Stimulated activated naive CD8-positive, alpha-beta T cell treated with anti-CD3 and anti-CD28 coated beads, Interleukin-15, Interleukin-2, amounts not matched to agents 100 ng/mL and 50 ng/mL, for 24 hours (primary cell): ENCODE measurements around the gene RAP1GAP2.

Source experiments
- H3K27ac Mint-ChIP-seq: one replicate; pipeline ENCODE4 v1.8.0; 2021; ENCODE audit warnings: mild to moderate bottlenecking, mixed read lengths
- H3K27me3 Mint-ChIP-seq: one replicate; pipeline ENCODE4 v1.8.0; 2021; ENCODE audit warnings: mixed read lengths
- H3K36me3 Mint-ChIP-seq: one replicate; pipeline ENCODE4 v1.8.0; 2021; ENCODE audit warnings: low read depth, mixed read lengths
- H3K4me1 Mint-ChIP-seq: one replicate; pipeline ENCODE4 v1.8.0; 2021; ENCODE audit warnings: low read depth, mixed read lengths
- H3K4me3 Mint-ChIP-seq: one replicate; pipeline ENCODE4 v1.8.0; 2021; ENCODE audit warnings: mild to moderate bottlenecking, mixed read lengths
- H3K9me3 Mint-ChIP-seq: one replicate; pipeline ENCODE4 v1.8.0; 2021; ENCODE audit warnings: mixed read lengths

Gene RAP1GAP2

DNA sequence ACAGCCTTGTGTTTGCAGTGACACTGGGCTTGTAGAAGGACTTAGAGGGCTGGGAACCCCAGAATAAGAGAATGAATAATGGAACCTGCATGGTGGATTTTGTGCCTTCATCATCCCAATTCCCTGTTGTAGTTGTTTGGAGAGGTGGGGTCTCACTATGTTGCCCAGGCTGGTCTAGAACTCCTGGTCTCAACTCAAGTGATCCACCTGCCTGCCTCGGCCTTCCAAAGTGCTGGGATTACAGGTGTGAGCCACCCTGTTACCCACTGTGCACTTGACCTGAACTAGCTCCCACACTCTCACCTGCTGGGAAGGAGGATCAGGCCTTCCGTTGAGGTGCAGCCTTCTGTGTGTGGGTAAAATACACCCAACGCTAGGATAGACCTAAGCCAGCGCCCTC is 55.4 kb downstream of the RAP1GAP2 start:
- Mint-ChIP-seq H3K27ac (no peak overlapping the region), H3K4me3 (no peak overlapping the region), H3K36me3 (no peaks in the 10 kb centered on the region), H3K9me3 (no peaks in the 10 kb centered on the region), H3K4me1 (peaks cover 29% of the 10 kb centered on the region), H3K27me3 (peaks cover 43% of the 10 kb centered on the region)

GRCh38 chr17:2852221-2852620 is 56.0 kb downstream of the RAP1GAP2 start:
- no peak overlapping the region for H3K27ac Mint-ChIP-seq

GRCh38 chr17:2852729-2853282 is 56.6 kb downstream of the RAP1GAP2 start:
- H3K4me1 Mint-ChIP-seq = peaks cover 24% of the 10 kb centered on the region
- no peak overlapping the region for H3K27ac Mint-ChIP-seq
- no peaks in the 10 kb centered on the region for H3K9me3 Mint-ChIP-seq
- no peak overlapping the region for H3K4me3 Mint-ChIP-seq
- peaks cover 52% of the 10 kb centered on the region for H3K27me3 Mint-ChIP-seq
- no peaks in the 10 kb centered on the region for H3K36me3 Mint-ChIP-seq

More at GRCh38 chr17:2852221-2852620, 56.0 kb downstream of the RAP1GAP2 start:
- Mint-ChIP-seq H3K9me3 (no peaks in the 10 kb centered on the region), H3K4me1 (peaks cover 29% of the 10 kb centered on the region), H3K27me3 (peaks cover 49% of the 10 kb centered on the region), H3K4me3 (peak overlapping the region; percentile 54), H3K36me3 (no peaks in the 10 kb centered on the region)

DNA sequence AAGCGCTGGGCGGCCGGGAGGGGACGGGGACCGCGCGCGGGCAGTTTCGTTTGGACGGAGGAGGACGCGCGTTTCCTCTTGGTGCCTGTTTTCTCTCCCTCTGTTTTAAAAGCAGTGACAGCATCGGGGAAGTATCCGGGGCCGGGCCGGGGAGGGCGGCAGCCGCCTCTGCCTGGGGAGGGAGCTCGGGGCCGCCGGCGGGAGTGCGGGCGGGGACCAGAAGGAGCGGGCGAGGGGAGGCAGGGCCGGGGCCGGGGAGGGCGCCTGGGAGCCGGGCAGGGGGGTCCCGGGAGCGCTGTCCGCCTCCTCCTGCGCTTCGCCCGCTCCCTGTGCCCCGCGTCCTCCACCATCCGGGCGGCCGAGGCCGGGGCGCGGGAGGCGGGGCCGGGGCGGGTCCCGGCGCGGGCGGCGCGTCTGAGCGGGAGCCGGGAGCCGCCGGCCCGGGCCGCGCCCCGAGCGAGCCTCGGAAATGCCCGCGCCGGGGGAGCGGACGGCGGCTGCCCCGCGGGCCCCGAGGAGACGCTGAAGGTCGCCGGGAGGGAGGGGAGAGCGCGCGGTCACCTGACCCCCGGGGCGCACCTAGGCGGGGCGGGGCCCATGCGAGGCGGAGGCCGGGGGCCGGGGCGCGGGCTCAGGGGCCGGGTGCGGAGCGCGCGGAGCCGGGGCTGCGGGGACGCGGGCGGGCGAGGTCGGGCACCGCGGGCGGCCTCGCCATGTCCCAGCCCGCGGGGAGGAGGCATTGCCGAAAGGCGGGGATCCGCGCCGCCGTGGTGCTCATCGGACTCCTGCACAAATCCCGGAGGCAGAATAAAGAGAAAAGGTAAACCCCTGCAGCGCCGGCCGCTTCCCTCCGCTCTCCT is 57.3 kb downstream of the RAP1GAP2 start:
- Mint-ChIP-seq H3K36me3 (no peaks in the 10 kb centered on the region), H3K27ac (no peak overlapping the region), H3K27me3 (peaks cover 51% of the 10 kb centered on the region), H3K4me1 (peaks cover 19% of the 10 kb centered on the region), H3K9me3 (no peaks in the 10 kb centered on the region), H3K4me3 (peak overlapping the region; percentile 79)

DNA sequence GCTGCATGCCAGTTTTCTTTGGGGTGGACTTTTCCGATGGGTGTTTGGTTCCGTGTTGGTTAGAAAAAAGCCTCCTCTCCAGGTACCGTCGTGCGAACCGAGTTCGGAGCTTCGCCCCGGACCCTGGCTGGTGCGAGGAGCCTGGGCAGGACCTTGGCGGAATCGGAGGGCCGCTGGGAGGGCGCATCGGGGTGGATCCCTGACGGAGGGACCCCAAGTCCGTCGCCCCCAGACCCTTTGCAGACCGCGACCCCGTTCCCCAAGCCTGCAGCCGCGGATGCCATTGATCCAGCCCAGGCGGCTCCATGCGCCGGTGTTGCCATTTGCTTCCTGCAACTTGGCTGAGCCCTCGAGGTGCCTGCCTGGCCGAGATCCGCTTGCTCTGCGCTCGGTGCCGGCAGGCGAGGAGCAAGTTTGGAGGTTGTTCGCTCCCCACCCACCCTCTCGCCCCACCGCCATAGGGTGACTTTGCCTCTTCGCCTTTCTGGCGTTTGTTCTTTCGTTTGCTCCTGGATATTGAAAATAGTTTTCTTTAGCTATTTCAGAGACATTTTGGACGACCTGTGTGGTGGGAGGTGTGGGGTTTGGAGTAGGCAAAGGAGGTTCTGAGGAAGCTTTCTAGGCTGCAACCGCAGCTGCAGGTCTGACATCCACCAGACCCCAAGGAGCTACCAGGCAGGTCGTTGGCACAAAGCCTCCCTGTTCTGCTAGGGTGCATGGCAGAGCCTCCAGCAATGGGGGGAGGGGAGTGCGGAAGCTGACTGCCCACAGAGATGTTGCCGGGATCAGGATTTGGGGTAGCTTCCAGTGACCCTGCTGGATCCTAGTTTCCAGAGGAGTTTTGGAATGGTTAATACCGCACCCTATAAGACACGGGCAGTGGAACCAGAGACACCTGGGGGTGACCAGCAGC is 58.2 kb downstream of the RAP1GAP2 start:
- H3K27ac Mint-ChIP-seq = peak overlapping the region; percentile 7
- no peaks in the 10 kb centered on the region for H3K36me3 Mint-ChIP-seq
- H3K27me3 Mint-ChIP-seq = peaks cover 47% of the 10 kb centered on the region
- H3K4me1 Mint-ChIP-seq = peaks cover 14% of the 10 kb centered on the region
- no peaks in the 10 kb centered on the region for H3K9me3 Mint-ChIP-seq
- peak overlapping the region; percentile 79 for H3K4me3 Mint-ChIP-seq

- peaks cover 14% of the 10 kb centered on the region for H3K4me1 Mint-ChIP-seq
- H3K27me3 Mint-ChIP-seq = peaks cover 47% of the 10 kb centered on the region
- H3K27ac Mint-ChIP-seq = no peak overlapping the region
Measured at GRCh38 chr17:2855063-2855600, 58.9 kb downstream of the RAP1GAP2 start.

DNA sequence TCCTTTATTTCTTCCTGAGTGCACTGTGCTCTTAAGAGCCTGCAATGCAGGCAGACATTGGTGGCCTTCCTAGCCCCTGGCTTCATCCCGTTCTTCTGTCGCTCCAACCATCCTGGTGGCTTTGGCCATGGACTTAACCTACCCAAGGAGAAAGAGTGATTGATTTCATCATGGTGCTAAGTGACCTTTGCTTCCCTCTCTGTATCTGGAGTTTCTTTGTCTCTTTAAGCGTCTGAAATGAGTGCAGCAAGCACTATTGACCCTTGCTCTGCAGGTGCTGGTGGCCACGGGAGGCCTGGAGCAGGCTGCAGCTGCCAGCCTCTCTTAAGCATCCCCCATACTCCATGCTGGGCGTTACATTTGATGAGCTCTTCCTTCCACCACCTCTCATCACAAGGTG is 60.5 kb downstream of the RAP1GAP2 start:
- H3K4me3 Mint-ChIP-seq = no peak overlapping the region
- H3K9me3 Mint-ChIP-seq = no peaks in the 10 kb centered on the region
- H3K36me3 Mint-ChIP-seq = no peaks in the 10 kb centered on the region
- peaks cover 14% of the 10 kb centered on the region for H3K4me1 Mint-ChIP-seq
- H3K27me3 Mint-ChIP-seq = peaks cover 37% of the 10 kb centered on the region
- no peak overlapping the region for H3K27ac Mint-ChIP-seq

More at GRCh38 chr17:2855063-2855600, 58.9 kb downstream of the RAP1GAP2 start:
- Mint-ChIP-seq H3K36me3 (no peaks in the 10 kb centered on the region), H3K4me3 (peak overlapping the region; percentile 79), H3K9me3 (no peaks in the 10 kb centered on the region)

DNA sequence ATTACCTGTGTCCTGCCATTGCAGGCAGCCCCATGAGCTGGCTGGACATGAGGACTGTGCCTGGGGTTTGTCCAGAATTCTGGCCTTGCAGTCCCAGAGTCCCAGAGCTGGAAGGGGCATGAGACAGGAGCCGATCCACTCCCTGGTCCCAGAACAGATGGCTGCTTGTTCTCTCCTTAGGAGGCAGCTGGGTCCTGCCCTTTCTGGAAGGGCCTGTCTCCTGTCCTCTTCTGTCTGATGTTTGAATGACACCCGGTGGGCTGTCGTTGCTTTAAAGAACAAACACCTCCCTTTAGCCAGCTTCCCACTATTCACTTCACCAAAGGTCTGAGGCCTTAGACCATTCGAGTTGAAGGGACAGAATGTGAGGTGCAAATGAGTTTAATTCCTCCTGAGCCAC is 63.8 kb downstream of the RAP1GAP2 start:
- Mint-ChIP-seq H3K4me3 (no peak overlapping the region), H3K4me1 (peaks cover 3% of the 10 kb centered on the region), H3K27me3 (peaks cover 19% of the 10 kb centered on the region), H3K36me3 (no peaks in the 10 kb centered on the region), H3K27ac (no peak overlapping the region), H3K9me3 (no peaks in the 10 kb centered on the region)

DNA sequence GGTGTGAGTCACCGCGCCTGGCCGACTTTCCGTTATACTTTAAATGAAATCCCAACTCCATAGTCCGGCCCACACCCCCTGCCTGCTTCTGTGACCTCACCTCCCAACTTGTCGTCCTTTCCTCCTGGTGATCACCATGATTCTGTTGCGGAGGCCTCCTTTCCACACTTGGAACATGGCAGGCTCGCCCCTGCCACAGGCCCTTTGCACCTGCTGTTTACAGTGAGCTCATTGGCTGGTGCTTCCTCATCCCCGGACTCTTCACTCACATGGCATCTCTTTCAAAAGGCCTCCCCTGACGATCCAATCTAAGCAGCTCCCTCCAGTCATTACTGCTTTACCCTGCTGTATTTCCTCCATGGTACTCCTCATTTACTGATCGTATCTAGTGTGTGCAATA is 64.6 kb downstream of the RAP1GAP2 start:
- Mint-ChIP-seq H3K4me3 (no peak overlapping the region), H3K27ac (no peak overlapping the region), H3K9me3 (no peaks in the 10 kb centered on the region), H3K4me1 (no peaks in the 10 kb centered on the region), H3K27me3 (peaks cover 14% of the 10 kb centered on the region), H3K36me3 (no peaks in the 10 kb centered on the region)

DNA sequence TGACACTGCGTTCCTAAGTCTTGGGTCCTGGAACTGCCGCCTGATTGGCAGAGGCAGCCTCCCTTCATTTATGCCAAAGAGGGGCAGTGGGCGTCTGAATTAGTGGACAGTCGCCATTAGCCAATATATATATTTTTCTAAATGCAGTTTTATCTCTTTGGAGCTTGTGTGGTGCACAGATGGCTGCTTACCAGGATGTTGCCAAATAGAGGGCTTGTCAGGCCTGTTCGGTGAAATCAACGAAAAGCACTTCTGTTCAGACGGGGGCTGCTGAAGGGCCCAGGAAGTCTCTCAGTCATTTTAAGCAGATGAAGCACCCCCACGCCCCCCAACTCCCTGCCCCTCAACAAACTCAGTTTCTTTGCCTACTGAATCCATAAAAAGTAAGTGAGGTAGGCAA is 66.0 kb downstream of the RAP1GAP2 start:
- H3K4me1 Mint-ChIP-seq = no peaks in the 10 kb centered on the region
- H3K27me3 Mint-ChIP-seq = peaks cover 3% of the 10 kb centered on the region
- no peaks in the 10 kb centered on the region for H3K9me3 Mint-ChIP-seq

DNA sequence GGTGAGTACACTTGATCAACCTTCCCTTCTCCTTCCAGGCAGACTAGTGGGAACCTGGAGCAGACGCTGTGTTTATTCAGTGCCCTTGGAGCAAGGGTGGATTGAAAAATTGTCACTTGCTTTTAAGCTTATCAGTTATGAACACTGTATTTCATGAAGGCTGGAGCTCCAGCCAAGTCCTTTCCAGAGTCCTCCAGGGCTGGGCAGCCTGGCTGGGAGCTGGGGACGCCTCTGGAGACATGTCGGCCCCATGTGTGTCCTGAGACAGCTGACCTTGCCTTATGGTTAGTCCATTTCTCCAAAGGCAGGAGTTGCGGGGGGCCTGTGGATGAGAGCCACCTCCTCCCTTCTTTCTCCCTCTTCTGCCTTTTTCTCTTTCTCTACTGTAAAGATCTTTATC is 67.0 kb downstream of the RAP1GAP2 start:
- Mint-ChIP-seq H3K27me3 (no peaks in the 10 kb centered on the region), H3K4me3 (no peak overlapping the region), H3K4me1 (no peaks in the 10 kb centered on the region), H3K9me3 (no peaks in the 10 kb centered on the region), H3K36me3 (no peaks in the 10 kb centered on the region), H3K27ac (no peak overlapping the region)

More for the DNA sequence above, 66.0 kb downstream of the RAP1GAP2 start:
- Mint-ChIP-seq H3K27ac (no peak overlapping the region), H3K4me3 (no peak overlapping the region), H3K36me3 (no peaks in the 10 kb centered on the region)

DNA sequence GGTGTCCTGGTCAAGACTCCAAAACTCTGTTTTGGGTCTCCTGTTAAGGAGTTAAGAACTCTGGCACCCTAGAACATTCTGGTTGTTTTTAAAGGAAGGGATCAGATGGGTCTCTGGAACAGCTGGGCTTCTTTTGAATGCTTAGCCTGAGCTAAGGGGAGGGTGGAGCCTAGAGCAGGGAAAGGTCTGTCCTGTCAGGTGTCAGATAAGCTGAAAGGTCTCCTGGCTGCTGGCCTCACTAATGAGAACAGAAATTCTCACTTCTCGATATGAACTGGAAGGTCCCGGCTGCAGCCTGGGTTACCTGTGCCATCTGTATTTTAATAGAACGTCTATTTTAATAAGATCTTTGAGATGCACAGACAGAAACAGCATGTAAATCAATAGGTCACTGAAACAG is 69.0 kb downstream of the RAP1GAP2 start:
- Mint-ChIP-seq H3K27me3 (no peaks in the 10 kb centered on the region), H3K36me3 (no peaks in the 10 kb centered on the region), H3K4me1 (no peaks in the 10 kb centered on the region), H3K27ac (no peak overlapping the region), H3K9me3 (no peaks in the 10 kb centered on the region), H3K4me3 (no peak overlapping the region)

DNA sequence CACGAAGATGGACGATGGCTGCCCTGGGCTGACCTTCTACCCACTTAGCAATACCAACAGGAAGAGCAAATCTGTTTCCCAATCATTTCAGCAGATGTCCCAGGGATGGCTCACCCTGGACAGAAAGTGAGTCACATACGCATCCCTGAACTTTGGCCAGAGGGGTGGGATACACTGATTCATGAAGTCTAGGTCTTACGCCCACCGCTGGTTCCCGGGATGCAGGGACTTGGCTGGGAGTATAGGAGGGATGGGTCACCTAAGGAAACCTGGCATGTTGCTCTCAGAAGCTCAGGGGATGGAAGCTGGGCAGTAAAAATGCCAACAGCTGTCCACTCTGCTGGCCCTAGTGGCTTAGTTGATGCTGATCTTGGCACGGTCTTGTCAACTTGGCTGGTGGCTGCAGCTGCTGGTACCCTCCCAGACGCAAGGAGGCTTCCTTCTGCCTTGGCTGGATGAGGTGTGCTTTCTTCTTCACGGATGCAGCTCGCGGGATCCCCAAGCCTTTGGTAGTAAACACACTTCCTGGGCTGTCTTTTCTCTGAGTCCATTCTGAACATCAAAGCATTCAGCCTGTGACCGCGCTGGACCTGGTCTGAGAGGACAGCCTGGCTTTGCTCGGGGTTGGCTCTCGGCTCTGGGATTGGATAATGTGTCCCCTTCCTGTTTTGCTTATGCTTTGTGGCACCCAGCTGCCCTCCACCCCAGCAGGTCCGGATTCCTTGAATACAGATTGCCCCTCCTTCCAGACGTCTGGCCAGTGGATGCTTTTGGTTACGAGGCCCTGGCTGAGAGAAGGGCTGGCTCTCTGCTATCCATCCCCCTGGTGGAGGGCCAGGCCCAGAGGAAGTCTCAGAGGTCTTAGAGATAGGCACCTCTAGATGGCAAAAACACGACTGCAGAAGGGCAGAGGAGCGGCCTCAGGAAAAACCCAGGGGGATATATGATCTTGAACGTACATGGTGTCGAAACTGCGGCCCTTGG is 71.5 kb downstream of the RAP1GAP2 start:
- Mint-ChIP-seq H3K36me3 (no peaks in the 10 kb centered on the region), H3K4me1 (no peaks in the 10 kb centered on the region), H3K27me3 (no peaks in the 10 kb centered on the region), H3K9me3 (no peaks in the 10 kb centered on the region), H3K4me3 (no peak overlapping the region), H3K27ac (no peak overlapping the region)

- no peaks in the 10 kb centered on the region for H3K4me1 Mint-ChIP-seq
- no peaks in the 10 kb centered on the region for H3K9me3 Mint-ChIP-seq
- H3K4me3 Mint-ChIP-seq = no peak overlapping the region
- no peaks in the 10 kb centered on the region for H3K36me3 Mint-ChIP-seq
- H3K27ac Mint-ChIP-seq = no peak overlapping the region
- H3K27me3 Mint-ChIP-seq = no peaks in the 10 kb centered on the region
Measured at GRCh38 chr17:2869604-2870003, 73.4 kb downstream of the RAP1GAP2 start.
